GM19372 (cell line): ENCODE results near the gene MYOG.

Experiments used
- ATAC-seq: cut with Tn5 transposase; IDR thresholded peaks from one replicate; pipeline ENCODE4 v1.9.1; 2021; ENCODE audit warnings: mild to moderate bottlenecking, low read depth, moderate library complexity; ENCODE audit not compliant: unreplicated experiment

The MYOG gene

GRCh38 chr1:203117611-203118575 lies 32.1 kb upstream of the MYOG start:
- ATAC-seq, result no peak

GRCh38 chr1:203116091-203116820 lies 30.4 kb upstream of the MYOG start:
- no peak for ATAC-seq

- no peak for ATAC-seq
Measured at GRCh38 chr1:203114202-203114601, 28.4 kb upstream of the MYOG start.

GRCh38 chr1:203113308-203113707 lies 27.5 kb upstream of the MYOG start:
- ATAC-seq, result no peak

- ATAC-seq, result no peak
Measured at GRCh38 chr1:203112475-203112874, 26.7 kb upstream of the MYOG start.

GRCh38 chr1:203104789-203105390 lies 19.1 kb upstream of the MYOG start:
- no peak for ATAC-seq

- ATAC-seq, result no peak
Measured at GRCh38 chr1:203103829-203104495, 18.1 kb upstream of the MYOG start.

GRCh38 chr1:203103216-203103615 lies 17.4 kb upstream of the MYOG start:
- ATAC-seq, result no peak

- no peak for ATAC-seq
Measured at GRCh38 chr1:203101813-203102634, 16.2 kb upstream of the MYOG start.

GRCh38 chr1:203100516-203100869 lies 14.7 kb upstream of the MYOG start:
- ATAC-seq, result no peak

GRCh38 chr1:203099805-203100515 lies 14.1 kb upstream of the MYOG start:
- ATAC-seq, result no peak

- ATAC-seq, result no peak
Measured at GRCh38 chr1:203098914-203099520, 13.2 kb upstream of the MYOG start.

GRCh38 chr1:203098445-203098844 lies 12.6 kb upstream of the MYOG start:
- no peak for ATAC-seq

GRCh38 chr1:203097001-203097400 lies 11.2 kb upstream of the MYOG start:
- no peak for ATAC-seq

- ATAC-seq, result no peak
Measured at GRCh38 chr1:203096566-203096965, 10.8 kb upstream of the MYOG start.

- no peak for ATAC-seq
Measured at GRCh38 chr1:203095061-203095690, 9.4 kb upstream of the MYOG start.

- no peak for ATAC-seq
Measured at GRCh38 chr1:203093754-203094410, 8.1 kb upstream of the MYOG start.

- no peak for ATAC-seq
Measured at GRCh38 chr1:203091761-203092330, 6.0 kb upstream of the MYOG start.
